Measurements from ENCODE around the gene SUFU. TPM values are rescaled to one million over a fixed set of nuclear protein-coding genes. Genes with fewer than 3 reads are reported as not detected.

SUFU gene
- total and polyA plus RNA-seq, 2 experiments from 2014 or later, result 2.8 to 5.6 TPM

GRCh38 chr10:102581981-102582580 lies 78.3 kb downstream of the SUFU start:
- Histone ChIP-seq H2AFZ (no peak overlapping the region), H3K27me3 (ENCODE audit: insufficient read depth) (no peaks in the 10 kb centered on the region), H3K36me3 (ENCODE audit: insufficient read depth) (no peaks in the 10 kb centered on the region), H3F3A (replicated peaks; ENCODE audit: low read depth) (0 out of 2 replicates have a peak, but pooled peaks cover 7% of the 10 kb centered on the region), H3K4me3 (no peak overlapping the region), H3K27ac (ENCODE audit: low read depth) (no peak overlapping the region), H3K4me1 (ENCODE audit: insufficient read depth) (peaks cover 18% of the 10 kb centered on the region), H3K9me2 (ENCODE audit: insufficient read depth) (no peaks in the 10 kb centered on the region), H3K79me2 (replicated peaks; ENCODE audit: insufficient read depth) (no peaks in the 10 kb centered on the region), H3K4me2 (peak overlapping the region; percentile 55), H4K20me1 (replicated peaks; ENCODE audit: insufficient read depth) (peaks cover 2% of the 10 kb centered on the region; the same call in 1 of the 2 replicates)
- Mint-ChIP-seq H3K4me3 (no peak overlapping the region; the same call in 2 of the 3 replicates), H3K9me3 (no peaks in the 10 kb centered on the region), H3K4me1 (peaks cover 38% of the 10 kb centered on the region), H3K27ac (no peak overlapping the region), H3K27me3 (ENCODE audit: insufficient read depth, low read depth, poor library complexity) (peaks cover 3% of the 10 kb centered on the region), H3K36me3 (ENCODE audit: low read depth) (no peaks in the 10 kb centered on the region)
- TF ChIP-seq JUNB (IDR thresholded peaks at IDR 0.05; ENCODE audit: unreplicated experiment) (no peak), CTCF (conservative IDR thresholded peaks at IDR 0.05; ENCODE audit: low read depth in 2 of 2) (no peak), NANOG (IDR thresholded peaks at IDR 0.05; ENCODE audit: borderline replicate concordance) (no peak), EZH2phosphoT487 (IDR thresholded peaks at IDR 0.05; ENCODE audit: unreplicated experiment) (no peak), ZNF331 (CRISPR knock-in tag; IDR thresholded peaks at IDR 0.05; ENCODE audit: low read depth) (no peak), POLR2AphosphoS5 (IDR thresholded peaks at IDR 0.05; ENCODE audit: low read depth) (no peak), EZH2 (IDR thresholded peaks at IDR 0.05; ENCODE audit: low read depth, unreplicated experiment) (no peak), ZNF114 (CRISPR knock-in tag; IDR thresholded peaks at IDR 0.05) (no peak), CREB1 (CRISPR knock-in tag; IDR thresholded peaks at IDR 0.05; ENCODE audit: low read depth) (no peak), REST (IDR thresholded peaks at IDR 0.05; ENCODE audit: unreplicated experiment) (no peak)
- no peak for ATAC-seq
- no peak for DNase-seq (ENCODE audit: low spot score)
